H1 (cell line): ENCODE measurements around the gene C2. TPM values are rescaled to one million over a fixed set of nuclear protein-coding genes. Genes with fewer than 3 reads are reported as not detected.

Experiments
- CHD2 ChIP-seq: IDR thresholded peaks from 2 replicates; pipeline ENCODE4 v1.6.1; 2012; ENCODE audit warnings: low read length, improper control_type of control experiment
- CHD7 ChIP-seq: fragments of 300-600 bp; sonication (generic); IDR thresholded peaks from 2 replicates; pipeline ENCODE4 v1.7.1; 2012; ENCODE audit warnings: low read length, moderate library complexity, mild to moderate bottlenecking, inconsistent platforms; ENCODE audit not compliant: insufficient replicate concordance
- CTBP2 ChIP-seq: IDR thresholded peaks from 2 replicates; pipeline ENCODE4 v1.7.0; 2011; ENCODE audit warnings: borderline replicate concordance, mild to moderate bottlenecking, moderate library complexity, mixed read lengths, low read length; ENCODE audit not compliant: insufficient read depth, insufficient read length
- CTCF ChIP-seq, 3 experiments: IDR thresholded peaks; 1 replicate in 2 of 3; 2 replicates in 1 of 3; pipeline versions ENCODE4 v1.5.1 to v1.6.1; 2011; ENCODE audit warnings: low read length in 3 of 3, mild to moderate bottlenecking in 3 of 3, inconsistent platforms in 2 of 3, low read depth in 1 of 3, moderate library complexity in 1 of 3; ENCODE audit not compliant: insufficient read depth in 1 of 3; ENCODE audit errors: control extremely low read depth in 1 of 3
- GABPA ChIP-seq: IDR thresholded peaks from 2 replicates; pipeline ENCODE4 v1.6.1; 2011; ENCODE audit warnings: mild to moderate bottlenecking, low read length, moderate library complexity, borderline replicate concordance; ENCODE audit not compliant: insufficient read depth
- KDM4A ChIP-seq: IDR thresholded peaks from one replicate; pipeline ENCODE4 v1.7.1; 2012; ENCODE audit warnings: low read depth, mild to moderate bottlenecking, moderate library complexity, low read length, inconsistent platforms; ENCODE audit not compliant: severe bottlenecking
- PHF8 ChIP-seq: fragments of 200-600 bp; sonication (generic); conservative IDR thresholded peaks from 2 replicates; pipeline ENCODE4 v1.7.1; 2012; ENCODE audit warnings: low read depth, mild to moderate bottlenecking, inconsistent platforms, low read length, moderate library complexity
- polyA plus RNA-seq, 7 experiments: library from polyadenylated mRNA; depleted of rRNA in 3 of 7; stranded (reverse) in 5 of 7; unstranded in 2 of 7; fragments of >200 nt in 5 of 7; fragments of 200-250 nt in 2 of 7; gene quantifications; 1 replicate in 5 of 7; 2 replicates in 1 of 7; 4 replicates in 1 of 7; pipeline versions ENCODE4 v1.2.1 to v1.2.3, GENCODE V29; 2011 to 2013; ENCODE audit warnings: missing spikeins in 2 of 7, mixed read lengths in 2 of 7
- total RNA-seq: library from RNA; stranded (reverse); fragmentation: NEBNext Ultra II Directional; extraction: Animal tissue kit (Norgen Biotek cat#: 25700); gene quantifications from 2 replicates; pipeline ENCODE4 v1.2.1, GENCODE V29; 2021

Gene C2
- total and polyA plus RNA-seq, 2 of the 8 experiments (the other 6 are each of a cell fraction or from before 2014, with no cell fraction given): 0.26 to 0.38 TPM

DNA sequence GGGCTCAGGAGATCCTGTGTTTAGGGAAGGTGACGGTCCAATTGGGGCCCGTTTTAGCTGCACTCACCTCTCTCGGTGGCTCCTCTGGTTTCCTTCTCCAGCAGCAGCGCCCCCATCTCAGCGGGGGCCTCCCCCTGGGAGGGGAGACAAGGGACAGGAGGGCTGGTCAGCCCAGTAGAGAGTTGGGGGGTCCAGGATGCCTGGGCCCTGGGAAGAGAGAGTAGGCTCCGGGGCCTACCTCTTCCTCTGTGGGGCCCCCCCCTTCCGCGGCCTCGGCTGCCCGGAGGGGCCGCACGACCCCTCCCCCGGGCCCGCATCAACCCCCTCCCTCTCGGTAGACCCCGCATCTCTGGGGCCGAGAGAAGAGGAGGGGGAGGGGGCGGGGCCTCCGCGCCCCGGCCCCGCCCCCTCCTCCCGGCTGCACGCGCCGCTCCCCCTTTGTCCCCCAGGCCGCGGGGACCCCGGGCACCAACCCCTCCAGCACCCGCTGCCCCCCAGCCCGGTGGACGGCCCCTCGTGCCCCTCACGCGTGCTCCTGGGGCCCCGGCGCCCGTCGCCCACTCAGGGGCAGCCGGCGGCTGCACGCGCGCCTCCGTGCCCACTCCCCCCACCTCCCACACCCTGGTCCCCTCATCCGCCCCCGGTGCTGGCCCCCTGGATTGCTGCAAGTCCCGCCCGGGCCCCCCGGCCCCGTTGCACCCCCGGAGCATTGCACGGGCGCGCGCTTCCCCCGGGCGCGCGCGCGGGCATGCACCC is 30.5 kb upstream of the C2 start (continued):
- TF ChIP-seq CHD7 (no peak), GABPA (no peak), KDM4A (peak; percentile 5), CHD2 (no peak), PHF8 (peak; percentile 73), CTCF (IDR thresholded peaks at IDR 0.05; ENCODE audit: control extremely low read depth in 1 of 3, insufficient read depth in 1 of 3, low read depth in 1 of 3, low read length in 3 of 3) (no peak), CTBP2 (no peak)
